SK-N-SH treated with all-trans-retinoic acid at 6 μM for 48 hours (cell line): ENCODE data around the gene PLCZ1.

ENCODE experiments used
- ATAC-seq: fragments of 200-7000 bp; cut with Tn5 transposase; 3 replicates; pipeline ENCODE4 v1.9.1; 2020; ENCODE audit warnings: mild to moderate bottlenecking, moderate library complexity
- BACH2 ChIP-seq: fragments of 250-450 bp; sonication (Bioruptor Pico); IDR thresholded peaks from 2 replicates; pipeline ENCODE4 v1.9.0; 2021; ENCODE audit warnings: mild to moderate bottlenecking, borderline replicate concordance
- CSDC2 ChIP-seq: fragments of 250-450 bp; sonication (Bioruptor Pico); IDR thresholded peaks from 2 replicates; pipeline ENCODE4 v1.5.0; 2020; ENCODE audit warnings: mild to moderate bottlenecking, moderate library complexity
- ESRRG ChIP-seq: fragments of 250-450 bp; sonication (Bioruptor Pico); IDR thresholded peaks from 2 replicates; pipeline ENCODE4 v1.6.1; 2021; ENCODE audit warnings: mild to moderate bottlenecking
- GLIS3 ChIP-seq: fragments of 250-450 bp; sonication (Bioruptor Pico); IDR thresholded peaks from 2 replicates; pipeline ENCODE4 v1.5.0; 2020; ENCODE audit warnings: mild to moderate bottlenecking, moderate library complexity
- ISL1 ChIP-seq: fragments of 250-450 bp; sonication (Bioruptor Pico); IDR thresholded peaks from 2 replicates; pipeline ENCODE4 v2.1.2; 2022; ENCODE audit warnings: mild to moderate bottlenecking, moderate library complexity
- OSR1 ChIP-seq: fragments of 250-450 bp; sonication (Bioruptor Pico); IDR thresholded peaks from 2 replicates; pipeline ENCODE4 v1.8.0; 2022; ENCODE audit warnings: moderate library complexity, mild to moderate bottlenecking, inconsistent platforms
- POU6F1 ChIP-seq: fragments of 250-450 bp; sonication (Bioruptor Pico); IDR thresholded peaks from 2 replicates; pipeline ENCODE4 v1.8.0; 2021; ENCODE audit warnings: low read depth, mild to moderate bottlenecking, moderate library complexity, borderline replicate concordance
- PPARA ChIP-seq: fragments of 250-450 bp; sonication (Bioruptor Pico); IDR thresholded peaks from 2 replicates; pipeline ENCODE4 v1.5.0; 2020; ENCODE audit warnings: mild to moderate bottlenecking, borderline replicate concordance
- RARB ChIP-seq: fragments of 250-450 bp; sonication (Bioruptor Pico); IDR thresholded peaks from 2 replicates; pipeline ENCODE4 v1.8.0; 2021; ENCODE audit warnings: mild to moderate bottlenecking, moderate library complexity
- SNAI2 ChIP-seq: fragments of 250-450 bp; sonication (Bioruptor Pico); IDR thresholded peaks from 2 replicates; pipeline ENCODE4 v1.5.0; 2020; ENCODE audit warnings: mild to moderate bottlenecking, moderate library complexity
- TCF4 ChIP-seq: fragments of 250-450 bp; sonication (Bioruptor Pico); IDR thresholded peaks from 2 replicates; pipeline ENCODE4 v1.8.0; 2021; ENCODE audit warnings: mild to moderate bottlenecking, moderate library complexity, borderline replicate concordance
- TOX ChIP-seq: fragments of 250-450 bp; sonication (Bioruptor Pico); IDR thresholded peaks from 2 replicates; pipeline ENCODE4 v1.8.0; 2021; ENCODE audit warnings: mild to moderate bottlenecking, moderate library complexity, borderline replicate concordance
- TSHZ2 ChIP-seq: fragments of 250-450 bp; sonication (Bioruptor Pico); IDR thresholded peaks from 2 replicates; pipeline ENCODE4 v1.5.0; 2020; ENCODE audit warnings: mild to moderate bottlenecking, moderate library complexity
- ZC3H10 ChIP-seq: fragments of 250-450 bp; sonication (Bioruptor Pico); IDR thresholded peaks from 2 replicates; pipeline ENCODE4 v1.5.1; 2021; ENCODE audit warnings: mild to moderate bottlenecking, moderate library complexity
- ZFP3 ChIP-seq: fragments of 250-450 bp; sonication (Bioruptor Pico); IDR thresholded peaks from 2 replicates; pipeline ENCODE4 v1.5.0; 2020; ENCODE audit warnings: mild to moderate bottlenecking, moderate library complexity
- ZFP30 ChIP-seq: fragments of 450-650 bp; formaldehyde crosslinking; IDR thresholded peaks from 2 replicates; pipeline ENCODE4 v1.5.0; 2022; ENCODE audit warnings: mild to moderate bottlenecking, moderate library complexity
- ZNF565 ChIP-seq: fragments of 450-650 bp; formaldehyde crosslinking; conservative IDR thresholded peaks from 2 replicates; pipeline ENCODE4 v1.5.0; 2020; ENCODE audit warnings: low read depth, mild to moderate bottlenecking, moderate library complexity
- ZNF70 ChIP-seq: fragments of 450-650 bp; formaldehyde crosslinking; IDR thresholded peaks from 2 replicates; pipeline ENCODE4 v1.5.0; 2020; ENCODE audit warnings: mild to moderate bottlenecking, moderate library complexity
- ZNF8 ChIP-seq: fragments of 450-650 bp; formaldehyde crosslinking; IDR thresholded peaks from 2 replicates; pipeline ENCODE4 v1.5.0; 2020; ENCODE audit warnings: mild to moderate bottlenecking, moderate library complexity
- TF ChIP-seq, protein P1 (sequence below): fragments of 250-450 bp; sonication (Bioruptor Pico); IDR thresholded peaks from 2 replicates; pipeline ENCODE4 v1.5.1; 2020; ENCODE audit warnings: low read depth, mild to moderate bottlenecking, moderate library complexity
- TF ChIP-seq, protein P2 (sequence below): fragments of 250-450 bp; sonication (Bioruptor Pico); IDR thresholded peaks from 2 replicates; pipeline ENCODE4 v1.5.1; 2021; ENCODE audit warnings: mild to moderate bottlenecking, moderate library complexity

The PLCZ1 gene

DNA sequence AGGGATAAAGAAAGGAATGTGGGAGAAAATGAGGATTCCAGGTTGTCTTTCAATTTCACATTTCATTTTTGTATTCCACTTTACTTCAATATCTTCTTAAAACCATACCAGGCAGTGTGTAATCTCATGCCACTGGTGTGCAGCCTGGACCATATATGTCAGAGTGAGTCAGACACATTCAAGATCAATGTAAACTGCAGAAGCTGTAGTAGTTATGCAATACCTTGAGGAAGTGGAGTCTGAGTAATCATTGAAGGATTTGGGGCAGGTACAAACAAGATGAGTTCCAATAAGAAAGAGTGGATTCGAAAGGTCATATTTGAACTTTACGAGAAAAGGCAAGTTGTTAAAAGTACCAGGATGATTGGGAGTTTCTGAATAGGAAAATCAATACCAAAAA lies 14.1 kb downstream of the PLCZ1 start (continued):
- TF ChIP-seq TSHZ2 (no peak), ESRRG (no peak), BACH2 (no peak), ZNF8 (CRISPR knock-in tag) (no peak), CSDC2 (no peak), TOX (CRISPR knock-in tag) (no peak), SNAI2 (no peak), ZNF565 (CRISPR knock-in tag) (no peak), ZC3H10 (no peak)

DNA sequence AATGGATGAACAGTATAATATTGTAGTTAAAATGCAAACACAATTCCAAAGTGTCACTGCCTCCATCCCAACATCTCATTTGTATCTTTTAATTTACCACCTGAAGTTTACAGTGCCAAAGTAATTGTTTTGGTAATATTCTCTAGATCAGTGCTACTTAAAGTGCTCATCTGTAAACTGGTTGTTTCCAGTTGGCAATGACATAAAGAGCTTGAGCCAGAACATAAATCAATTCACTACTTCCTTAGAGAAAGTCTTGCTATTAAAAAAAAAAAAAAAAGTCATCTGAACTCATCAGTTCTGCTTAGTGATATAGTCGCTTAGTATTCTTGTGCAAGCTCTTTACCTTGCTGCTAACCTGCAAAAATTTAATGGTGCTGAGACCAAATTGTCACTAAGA lies 16.4 kb downstream of the PLCZ1 start:
- no peak for ATAC-seq
- TF ChIP-seq TSHZ2 = no peak

GRCh38 chr12:18720690-18721089 lies 17.1 kb downstream of the PLCZ1 start:
- TF ChIP-seq ZNF8 (CRISPR knock-in tag) (no peak), ZFP3 (CRISPR knock-in tag) (no peak), TCF4 (no peak), ZNF70 (no peak), BACH2 (no peak), RARB (CRISPR knock-in tag) (no peak), ESRRG (no peak), ZFP30 (CRISPR knock-in tag) (no peak), SNAI2 (no peak)
- ATAC-seq = no peak

DNA sequence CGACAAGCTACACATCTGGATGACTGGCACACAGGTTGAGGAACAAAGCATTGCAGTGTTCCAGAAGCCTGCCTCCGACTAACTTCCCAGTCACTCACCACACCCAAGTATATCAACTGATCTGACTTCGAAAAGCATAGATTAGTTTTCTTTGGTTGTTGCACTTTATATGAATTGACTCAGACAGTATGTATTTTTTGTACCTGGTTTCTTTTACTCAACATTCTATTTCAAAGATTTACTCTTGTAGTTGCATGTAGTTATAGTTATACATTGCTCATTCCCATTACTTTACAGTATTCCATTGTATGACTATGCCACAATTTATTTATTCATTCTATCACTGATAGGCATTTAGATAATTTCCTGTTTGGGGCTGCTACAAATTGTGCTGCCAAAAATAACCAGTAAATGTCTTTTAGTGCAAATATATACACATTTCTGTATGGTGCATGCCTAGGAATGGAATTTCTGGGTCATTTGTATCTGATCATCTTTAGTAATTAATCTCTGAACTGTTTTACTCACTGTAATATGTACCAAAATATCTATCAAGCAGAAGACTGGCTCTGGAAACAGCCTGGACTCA lies 17.8 kb downstream of the PLCZ1 start:
- no peak for ATAC-seq
- TF ChIP-seq, protein P1, sequence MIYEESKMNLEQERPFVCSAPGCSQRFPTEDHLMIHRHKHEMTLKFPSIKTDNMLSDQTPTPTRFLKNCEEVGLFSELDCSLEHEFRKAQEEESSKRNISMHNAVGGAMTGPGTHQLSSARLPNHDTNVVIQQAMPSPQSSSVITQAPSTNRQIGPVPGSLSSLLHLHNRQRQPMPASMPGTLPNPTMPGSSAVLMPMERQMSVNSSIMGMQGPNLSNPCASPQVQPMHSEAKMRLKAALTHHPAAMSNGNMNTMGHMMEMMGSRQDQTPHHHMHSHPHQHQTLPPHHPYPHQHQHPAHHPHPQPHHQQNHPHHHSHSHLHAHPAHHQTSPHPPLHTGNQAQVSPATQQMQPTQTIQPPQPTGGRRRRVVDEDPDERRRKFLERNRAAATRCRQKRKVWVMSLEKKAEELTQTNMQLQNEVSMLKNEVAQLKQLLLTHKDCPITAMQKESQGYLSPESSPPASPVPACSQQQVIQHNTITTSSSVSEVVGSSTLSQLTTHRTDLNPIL (CRISPR knock-in tag) = no peak
- TF ChIP-seq OSR1 (no peak), ZFP3 (CRISPR knock-in tag) (no peak), ESRRG (no peak), BACH2 (no peak), PPARA (CRISPR knock-in tag) (no peak), ZC3H10 (no peak)
- TF ChIP-seq, all 23 proteins: peak for 0

- ATAC-seq = no peak
- TF ChIP-seq ESRRG (no peak), POU6F1 (no peak), ISL1 (no peak), BACH2 (no peak), GLIS3 (CRISPR knock-in tag) (no peak), PPARA (CRISPR knock-in tag) (no peak), ZNF70 (no peak), ZNF565 (CRISPR knock-in tag) (no peak), ZFP30 (CRISPR knock-in tag) (no peak), TSHZ2 (no peak), ZFP3 (CRISPR knock-in tag) (no peak), RARB (CRISPR knock-in tag) (no peak), SNAI2 (no peak)
- TF ChIP-seq, protein P2, sequence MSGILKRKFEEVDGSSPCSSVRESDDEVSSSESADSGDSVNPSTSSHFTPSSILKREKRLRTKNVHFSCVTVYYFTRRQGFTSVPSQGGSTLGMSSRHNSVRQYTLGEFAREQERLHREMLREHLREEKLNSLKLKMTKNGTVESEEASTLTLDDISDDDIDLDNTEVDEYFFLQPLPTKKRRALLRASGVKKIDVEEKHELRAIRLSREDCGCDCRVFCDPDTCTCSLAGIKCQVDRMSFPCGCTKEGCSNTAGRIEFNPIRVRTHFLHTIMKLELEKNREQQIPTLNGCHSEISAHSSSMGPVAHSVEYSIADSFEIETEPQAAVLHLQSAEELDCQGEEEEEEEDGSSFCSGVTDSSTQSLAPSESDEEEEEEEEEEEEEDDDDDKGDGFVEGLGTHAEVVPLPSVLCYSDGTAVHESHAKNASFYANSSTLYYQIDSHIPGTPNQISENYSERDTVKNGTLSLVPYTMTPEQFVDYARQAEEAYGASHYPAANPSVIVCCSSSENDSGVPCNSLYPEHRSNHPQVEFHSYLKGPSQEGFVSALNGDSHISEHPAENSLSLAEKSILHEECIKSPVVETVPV (CRISPR knock-in tag) = no peak
Measured at GRCh38 chr12:18718462-18718861, 19.4 kb downstream of the PLCZ1 start.
